ENCODE data around the gene IKZF2. TPM values are rescaled to one million over a fixed set of nuclear protein-coding genes. Genes with fewer than 3 reads are reported as not detected.

Gene IKZF2
- total RNA-seq, 1 donor from 2014 or later = 57.0 TPM

DNA sequence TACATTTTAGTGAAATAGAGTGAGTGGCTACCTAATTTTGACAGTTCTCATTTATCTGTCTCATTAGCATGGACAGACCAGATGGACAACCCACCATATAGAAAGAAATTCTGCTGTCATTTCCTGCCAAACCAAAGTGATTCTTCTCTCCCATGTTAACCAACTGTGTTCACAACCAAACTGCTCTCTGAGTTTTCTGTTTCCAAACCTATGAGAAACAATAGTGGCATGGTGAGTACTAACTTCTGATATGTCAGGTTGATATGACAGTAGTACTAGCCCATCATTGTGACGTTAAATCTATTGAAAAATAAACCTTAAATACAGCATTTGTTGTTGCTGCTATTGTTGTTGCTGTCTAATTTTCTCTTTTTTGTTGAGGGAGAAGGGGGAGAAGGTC, 72.7 kb downstream of the IKZF2 start:
- DNase-seq (ENCODE audit: extremely low spot score, unreplicated experiment) = no peak
- peak overlapping the region; percentile 16 for H3K27ac Mint-ChIP-seq
- H3K4me1 Mint-ChIP-seq (ENCODE audit: unreplicated experiment) = no peaks in the 10 kb centered on the region
- peaks cover 5% of the 10 kb centered on the region for H3K9me3 Mint-ChIP-seq
- H3K36me3 Mint-ChIP-seq = peaks cover 14% of the 10 kb centered on the region
- TF ChIP-seq, protein P1, sequence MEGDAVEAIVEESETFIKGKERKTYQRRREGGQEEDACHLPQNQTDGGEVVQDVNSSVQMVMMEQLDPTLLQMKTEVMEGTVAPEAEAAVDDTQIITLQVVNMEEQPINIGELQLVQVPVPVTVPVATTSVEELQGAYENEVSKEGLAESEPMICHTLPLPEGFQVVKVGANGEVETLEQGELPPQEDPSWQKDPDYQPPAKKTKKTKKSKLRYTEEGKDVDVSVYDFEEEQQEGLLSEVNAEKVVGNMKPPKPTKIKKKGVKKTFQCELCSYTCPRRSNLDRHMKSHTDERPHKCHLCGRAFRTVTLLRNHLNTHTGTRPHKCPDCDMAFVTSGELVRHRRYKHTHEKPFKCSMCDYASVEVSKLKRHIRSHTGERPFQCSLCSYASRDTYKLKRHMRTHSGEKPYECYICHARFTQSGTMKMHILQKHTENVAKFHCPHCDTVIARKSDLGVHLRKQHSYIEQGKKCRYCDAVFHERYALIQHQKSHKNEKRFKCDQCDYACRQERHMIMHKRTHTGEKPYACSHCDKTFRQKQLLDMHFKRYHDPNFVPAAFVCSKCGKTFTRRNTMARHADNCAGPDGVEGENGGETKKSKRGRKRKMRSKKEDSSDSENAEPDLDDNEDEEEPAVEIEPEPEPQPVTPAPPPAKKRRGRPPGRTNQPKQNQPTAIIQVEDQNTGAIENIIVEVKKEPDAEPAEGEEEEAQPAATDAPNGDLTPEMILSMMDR (conservative IDR thresholded peaks at IDR 0.05) = no peak
- H3K4me3 Mint-ChIP-seq = no peak overlapping the region
- no peaks in the 10 kb centered on the region for H3K27me3 Mint-ChIP-seq

DNA sequence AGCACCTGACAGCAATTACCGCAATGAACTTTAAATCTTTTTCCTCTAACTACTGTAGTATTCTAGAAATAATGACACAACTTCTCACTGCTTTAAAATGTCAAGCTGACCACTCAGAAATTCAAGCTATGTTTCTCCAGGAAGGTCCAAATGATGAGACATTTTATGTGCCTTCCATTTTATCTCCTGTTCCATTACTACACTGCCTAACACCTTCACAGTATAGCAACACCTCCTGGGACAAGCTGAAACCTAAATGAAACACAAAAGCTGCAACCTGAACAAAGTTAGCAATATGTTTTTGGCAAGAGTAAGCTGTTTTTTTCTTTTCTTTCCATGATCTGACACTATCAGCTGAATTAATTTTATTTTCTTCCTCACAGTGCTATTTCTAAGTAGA, 81.9 kb downstream of the IKZF2 start:
- no peak for DNase-seq (ENCODE audit: extremely low spot score, unreplicated experiment)
- H3K4me3 Mint-ChIP-seq = peak overlapping the region; percentile 40
- H3K9me3 Mint-ChIP-seq = no peaks in the 10 kb centered on the region
- H3K36me3 Mint-ChIP-seq = no peaks in the 10 kb centered on the region
- peaks cover 17% of the 10 kb centered on the region for H3K4me1 Mint-ChIP-seq (ENCODE audit: unreplicated experiment)
- TF ChIP-seq, protein P1 (conservative IDR thresholded peaks at IDR 0.05) = no peak
- H3K27me3 Mint-ChIP-seq = no peaks in the 10 kb centered on the region
- peak overlapping the region; percentile 63 for H3K27ac Mint-ChIP-seq

DNA sequence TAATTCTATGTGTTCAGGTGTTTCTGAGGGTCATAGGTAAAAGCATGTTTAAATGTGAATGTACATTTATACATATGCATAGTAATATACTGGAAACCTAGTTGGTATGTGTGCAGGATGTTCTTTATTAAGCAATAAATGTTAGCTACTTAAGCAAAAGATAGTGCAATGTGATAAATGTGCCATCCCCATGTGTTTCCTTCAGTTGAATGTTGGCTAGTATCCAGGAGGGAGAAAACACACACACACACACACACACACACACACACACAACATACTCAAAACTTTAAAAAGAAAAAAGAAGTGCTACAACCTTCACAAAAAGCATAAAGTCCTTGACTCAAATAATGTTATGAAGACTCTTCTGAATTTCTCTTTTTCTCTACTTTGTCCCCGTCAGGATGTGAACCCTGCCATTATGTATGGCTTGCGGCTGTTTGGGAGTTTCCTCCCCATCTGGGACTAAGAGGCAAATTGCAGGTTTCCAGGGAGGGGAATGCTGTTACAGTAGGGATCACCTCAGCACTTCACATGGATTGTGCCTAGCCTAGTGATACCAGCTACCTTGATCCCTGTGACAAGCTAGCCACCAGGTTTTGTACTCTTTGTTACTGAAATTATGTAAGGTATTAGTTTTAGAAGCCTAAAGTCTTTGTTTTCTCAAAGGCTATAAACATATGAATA, 82.6 kb downstream of the IKZF2 start:
- H3K27me3 Mint-ChIP-seq = no peaks in the 10 kb centered on the region
- TF ChIP-seq, protein P1 (conservative IDR thresholded peaks at IDR 0.05) = no peak
- no peaks in the 10 kb centered on the region for H3K36me3 Mint-ChIP-seq
- H3K9me3 Mint-ChIP-seq = no peaks in the 10 kb centered on the region
- peak overlapping the region; percentile 63 for H3K27ac Mint-ChIP-seq
- H3K4me1 Mint-ChIP-seq (ENCODE audit: unreplicated experiment) = peaks cover 17% of the 10 kb centered on the region
- H3K4me3 Mint-ChIP-seq = peak overlapping the region; percentile 39
- no peak for DNase-seq (ENCODE audit: extremely low spot score, unreplicated experiment)

DNA sequence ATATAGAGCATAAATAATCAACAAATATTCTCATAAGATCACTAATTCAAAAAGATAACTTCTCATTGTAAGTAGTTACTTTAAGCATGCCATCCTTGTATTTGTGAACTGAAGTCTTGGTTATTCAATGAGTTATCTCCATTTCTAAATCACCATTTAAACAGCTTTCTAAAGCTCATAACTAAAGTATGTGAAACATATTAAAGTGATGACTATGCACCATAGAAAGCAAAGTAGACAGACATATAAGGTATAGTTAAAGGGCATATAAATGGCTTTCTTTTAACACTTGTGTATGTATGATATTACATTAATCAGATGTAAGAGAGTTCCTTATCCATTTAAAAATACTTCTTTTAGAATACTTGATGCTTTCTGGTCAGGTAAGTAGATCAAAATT, 83.5 kb downstream of the IKZF2 start:
- no peak overlapping the region for H3K4me3 Mint-ChIP-seq
- DNase-seq (ENCODE audit: extremely low spot score, unreplicated experiment) = no peak
- H3K27me3 Mint-ChIP-seq = no peaks in the 10 kb centered on the region
- no peaks in the 10 kb centered on the region for H3K9me3 Mint-ChIP-seq
- peaks cover 17% of the 10 kb centered on the region for H3K4me1 Mint-ChIP-seq (ENCODE audit: unreplicated experiment)
- H3K36me3 Mint-ChIP-seq = no peaks in the 10 kb centered on the region
- TF ChIP-seq, protein P1 (conservative IDR thresholded peaks at IDR 0.05) = no peak
- no peak overlapping the region for H3K27ac Mint-ChIP-seq

DNA sequence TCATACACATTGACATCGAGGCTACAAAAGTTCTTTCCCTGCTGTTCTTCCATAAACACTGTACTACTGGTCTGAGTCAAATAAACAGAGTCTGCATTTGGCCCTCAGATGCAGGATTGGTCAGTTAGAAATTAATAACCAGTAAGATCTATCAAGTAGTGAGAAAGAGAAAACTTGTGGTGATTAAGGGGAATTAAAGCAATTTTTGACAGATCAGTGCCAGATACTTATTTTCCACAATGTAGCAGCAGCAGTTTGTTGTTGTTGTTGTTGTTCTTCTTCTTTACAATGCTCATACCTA, 85.0 kb downstream of the IKZF2 start:
- Mint-ChIP-seq H3K9me3 (no peaks in the 10 kb centered on the region), H3K4me1 (ENCODE audit: unreplicated experiment) (peaks cover 17% of the 10 kb centered on the region), H3K36me3 (no peaks in the 10 kb centered on the region), H3K27me3 (no peaks in the 10 kb centered on the region), H3K27ac (peak overlapping the region; percentile 48), H3K4me3 (peak overlapping the region; percentile 46)
- TF ChIP-seq, protein P1 (conservative IDR thresholded peaks at IDR 0.05) = no peak
- DNase-seq (ENCODE audit: extremely low spot score, unreplicated experiment) = no peak
